Activated T-helper 2 cell treated with anti-CD3 and anti-CD28 coated beads, Interferon-gamma antibody, Interleukin-2, Interleukin-4, amounts not matched to agents 10 μg/mL and 5 μg/mL and 100 μg/mL, durations not matched to agents 14 hours and 24 hours and 36 hours (primary cell): ENCODE measurements around the gene ANKRD28. TPM values are rescaled to one million over a fixed set of nuclear protein-coding genes. Genes with fewer than 3 reads are reported as not detected.
A peak's percentile ranks its signal among the peaks of the same experiment; 100 is the strongest.
"Not testable (repeated sequence)": the region's sequence is repeated elsewhere in the genome, so short reads cannot be mapped to it uniquely, and the experiment has no call there.

ENCODE experiments used
- DNase-seq: peaks from one replicate; pipeline ENCODE4 v3.0.0; 2021; ENCODE audit warnings: low spot score
- H3K27ac Mint-ChIP-seq: one replicate; pipeline ENCODE4 v1.8.0; 2021; ENCODE audit warnings: mixed read lengths
- H3K27me3 Mint-ChIP-seq: one replicate; pipeline ENCODE4 v1.8.0; 2021; ENCODE audit warnings: low read depth, mixed read lengths
- H3K36me3 Mint-ChIP-seq: one replicate; pipeline ENCODE4 v1.8.0; 2021; ENCODE audit warnings: low read depth, mixed read lengths
- H3K4me1 Mint-ChIP-seq: one replicate; pipeline ENCODE4 v1.8.0; 2021; ENCODE audit warnings: low read depth, mixed read lengths
- H3K4me3 Mint-ChIP-seq: one replicate; pipeline ENCODE4 v1.8.0; 2021; ENCODE audit warnings: low read depth, mild to moderate bottlenecking, moderate library complexity, mixed read lengths
- H3K9me3 Mint-ChIP-seq: one replicate; pipeline ENCODE4 v1.8.0; 2021; ENCODE audit warnings: mixed read lengths
- intact Hi-C: fragments of 100-400 bp; cut with micrococcal nuclease; formaldehyde crosslinking; loops from one replicate; pipeline ENCODE4 v1.15.1; 2023
- total RNA-seq: library from RNA; stranded (reverse); gene quantifications from 2 replicates; pipeline ENCODE4 v1.2.3, GENCODE V29; 2022

Gene ANKRD28
- total RNA-seq, 1 donor from 2014 or later: 44.2 TPM

DNA sequence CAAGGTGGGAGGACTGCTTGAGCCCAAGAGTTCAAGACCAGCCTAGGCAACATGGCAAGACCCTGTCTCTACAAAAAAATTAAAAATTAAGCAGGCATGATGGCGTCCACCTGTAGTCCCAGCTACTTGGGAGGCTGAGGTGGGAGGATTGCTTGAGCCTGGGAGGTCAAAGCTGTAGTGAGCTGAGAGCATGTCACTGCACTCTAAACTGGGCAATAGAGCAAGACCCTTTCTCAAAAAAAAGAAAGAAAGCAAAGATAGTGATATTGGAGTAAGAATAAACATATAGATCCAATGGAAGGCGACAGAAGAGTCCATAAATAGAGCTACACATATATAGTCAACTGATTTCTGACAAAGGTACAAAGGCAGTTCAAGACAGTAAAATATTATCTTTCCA lies 21.3 kb upstream of the ANKRD28 start:
- H3K4me3 Mint-ChIP-seq: no peak overlapping the region
- peaks cover 48% of the 10 kb centered on the region for H3K4me1 Mint-ChIP-seq
- no peaks in the 10 kb centered on the region for H3K9me3 Mint-ChIP-seq
- no peak for DNase-seq
- no peaks in the 10 kb centered on the region for H3K27me3 Mint-ChIP-seq
- H3K27ac Mint-ChIP-seq: no peak overlapping the region
- intact Hi-C loops: loop anchor here (5.0 to 10.0 kb wide), 5 partner anchors 38 to 394 kb away; partner anchors contain the start of genes EAF1 and METTL6
- H3K36me3 Mint-ChIP-seq: no peaks in the 10 kb centered on the region

- Mint-ChIP-seq H3K9me3 (no peaks in the 10 kb centered on the region), H3K27ac (no peak overlapping the region), H3K27me3 (no peaks in the 10 kb centered on the region), H3K4me1 (peaks cover 36% of the 10 kb centered on the region), H3K36me3 (peaks cover 4% of the 10 kb centered on the region), H3K4me3 (no peak overlapping the region)
- no peak for DNase-seq
- intact Hi-C loops: loop anchor here (1.0 to 10.0 kb wide), 6 partner anchors 42 to 432 kb away; partner anchors contain the start of genes EAF1 and METTL6
Measured at GRCh38 chr3:15815696-15816095, 17.9 kb upstream of the ANKRD28 start.

GRCh38 chr3:15813079-15813478 lies 15.3 kb upstream of the ANKRD28 start:
- H3K9me3 Mint-ChIP-seq, H3K4me3 Mint-ChIP-seq, H3K27me3 Mint-ChIP-seq, H3K27ac Mint-ChIP-seq, DNase-seq: not testable (repeated sequence)
- Mint-ChIP-seq H3K4me1 (peaks cover 49% of the 10 kb centered on the region), H3K36me3 (peaks cover 16% of the 10 kb centered on the region)
- intact Hi-C loops: loop anchor here (2.0 to 10.0 kb wide), 5 partner anchors 16 to 388 kb away; partner anchors contain the start of genes ANKRD28, EAF1 and METTL6

DNA sequence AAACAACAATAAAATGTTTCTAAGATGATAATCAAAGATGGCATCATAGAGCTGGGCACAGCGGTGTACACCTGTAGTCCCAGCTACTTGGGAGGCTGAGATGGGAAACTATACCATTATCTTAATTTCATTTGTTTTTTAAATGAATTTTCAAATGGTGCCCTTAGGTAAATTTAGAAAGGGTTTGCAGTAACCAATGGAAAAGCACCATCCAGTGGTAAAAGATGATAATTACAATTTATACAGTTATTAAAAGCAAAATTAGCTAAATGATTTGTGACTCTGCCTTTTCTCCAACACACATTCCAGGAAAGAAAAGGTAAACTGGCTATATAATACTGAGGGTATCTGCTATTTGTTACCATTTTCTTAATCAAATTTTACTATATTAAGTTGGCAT lies 14.4 kb upstream of the ANKRD28 start:
- no peaks in the 10 kb centered on the region for H3K27me3 Mint-ChIP-seq
- H3K9me3 Mint-ChIP-seq: no peaks in the 10 kb centered on the region
- DNase-seq: no peak
- peaks cover 16% of the 10 kb centered on the region for H3K36me3 Mint-ChIP-seq
- no peak overlapping the region for H3K27ac Mint-ChIP-seq
- H3K4me1 Mint-ChIP-seq: peaks cover 47% of the 10 kb centered on the region
- intact Hi-C loops: loop anchor here (1.0 to 10.0 kb wide), 7 partner anchors 15 to 387 kb away; partner anchors contain the start of genes ANKRD28, BTD, EAF1 and HACL1
- no peak overlapping the region for H3K4me3 Mint-ChIP-seq

GRCh38 chr3:15810702-15811101 lies 12.9 kb upstream of the ANKRD28 start:
- no peaks in the 10 kb centered on the region for H3K9me3 Mint-ChIP-seq
- H3K36me3 Mint-ChIP-seq: peaks cover 19% of the 10 kb centered on the region
- no peak overlapping the region for H3K4me3 Mint-ChIP-seq
- peak overlapping the region; percentile 51 for H3K27ac Mint-ChIP-seq
- intact Hi-C loops: loop anchor here (5.0 to 10.0 kb wide), 4 partner anchors 123 to 386 kb away; partner anchors contain the start of genes EAF1 and METTL6
- H3K4me1 Mint-ChIP-seq: peaks cover 44% of the 10 kb centered on the region
- DNase-seq: no peak
- H3K27me3 Mint-ChIP-seq: no peaks in the 10 kb centered on the region

DNA sequence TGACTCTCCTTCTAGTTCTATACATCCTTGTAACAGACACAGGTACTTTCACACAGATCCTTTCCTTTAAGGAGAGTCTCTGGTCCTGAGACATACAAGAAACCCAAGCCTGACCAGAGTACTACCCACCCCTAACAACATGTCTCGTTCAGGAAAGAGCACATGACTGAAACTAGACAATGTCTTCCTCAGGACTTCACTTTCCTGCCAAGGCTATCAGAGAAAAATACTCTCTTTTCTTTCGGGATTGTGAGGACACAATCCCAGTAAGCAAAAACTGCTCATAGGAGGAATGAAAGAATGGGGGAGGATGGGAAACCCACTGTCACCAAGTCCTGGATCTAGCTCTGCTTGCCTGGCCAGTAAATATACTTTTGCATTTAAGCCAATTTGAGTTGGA lies 11.5 kb upstream of the ANKRD28 start:
- no peak overlapping the region for H3K27ac Mint-ChIP-seq
- H3K4me3 Mint-ChIP-seq: no peak overlapping the region
- no peaks in the 10 kb centered on the region for H3K9me3 Mint-ChIP-seq
- peaks cover 22% of the 10 kb centered on the region for H3K36me3 Mint-ChIP-seq
- H3K27me3 Mint-ChIP-seq: no peaks in the 10 kb centered on the region
- no peak for DNase-seq
- peaks cover 58% of the 10 kb centered on the region for H3K4me1 Mint-ChIP-seq
- intact Hi-C loops: no loop called here

- no peaks in the 10 kb centered on the region for H3K27me3 Mint-ChIP-seq
- no peak overlapping the region for H3K27ac Mint-ChIP-seq
- no peak overlapping the region for H3K4me3 Mint-ChIP-seq
- H3K9me3 Mint-ChIP-seq: no peaks in the 10 kb centered on the region
- H3K4me1 Mint-ChIP-seq: peaks cover 62% of the 10 kb centered on the region
- intact Hi-C loops: no loop called here
- H3K36me3 Mint-ChIP-seq: peaks cover 24% of the 10 kb centered on the region
- no peak for DNase-seq
Measured at GRCh38 chr3:15808679-15809310, 11.0 kb upstream of the ANKRD28 start.

- Mint-ChIP-seq H3K9me3 (peaks cover 6% of the 10 kb centered on the region), H3K4me3 (no peak overlapping the region), H3K36me3 (peaks cover 32% of the 10 kb centered on the region), H3K27ac (peak overlapping the region; percentile 73), H3K27me3 (no peaks in the 10 kb centered on the region), H3K4me1 (peaks cover 77% of the 10 kb centered on the region)
- DNase-seq: no peak
- intact Hi-C loops: loop anchor here (2.0 kb wide), 2 partner anchors 61 to 169 kb away; no protein-coding TSS in a partner anchor
Measured at GRCh38 chr3:15805756-15806266, 8.0 kb upstream of the ANKRD28 start.

GRCh38 chr3:15804553-15805095 lies 6.8 kb upstream of the ANKRD28 start:
- Mint-ChIP-seq H3K4me1 (peaks cover 78% of the 10 kb centered on the region), H3K27me3 (no peaks in the 10 kb centered on the region), H3K27ac (peak overlapping the region; percentile 93), H3K36me3 (peaks cover 30% of the 10 kb centered on the region), H3K9me3 (peaks cover 6% of the 10 kb centered on the region), H3K4me3 (no peak overlapping the region)
- no peak for DNase-seq
- intact Hi-C loops: loop anchor here (2.0 kb wide), 1 partner anchor 168 kb away; no protein-coding TSS in a partner anchor

GRCh38 chr3:15803921-15804320 lies 6.1 kb upstream of the ANKRD28 start:
- intact Hi-C loops: loop anchor here (2.0 kb wide), 1 partner anchor 167 kb away; no protein-coding TSS in a partner anchor
- Mint-ChIP-seq H3K27me3 (no peaks in the 10 kb centered on the region), H3K27ac (peak overlapping the region; percentile 15), H3K9me3 (peaks cover 6% of the 10 kb centered on the region), H3K36me3 (peaks cover 26% of the 10 kb centered on the region), H3K4me3 (no peak overlapping the region), H3K4me1 (peaks cover 77% of the 10 kb centered on the region)
- DNase-seq: no peak

- intact Hi-C loops: no loop called here
- Mint-ChIP-seq H3K36me3 (peaks cover 16% of the 10 kb centered on the region), H3K9me3 (peaks cover 6% of the 10 kb centered on the region), H3K27me3 (no peaks in the 10 kb centered on the region), H3K4me1 (peaks cover 84% of the 10 kb centered on the region), H3K4me3 (peak overlapping the region; percentile 9), H3K27ac (peak overlapping the region; percentile 91)
- DNase-seq: no peak
Measured at GRCh38 chr3:15801298-15801697, 3.5 kb upstream of the ANKRD28 start.

DNA sequence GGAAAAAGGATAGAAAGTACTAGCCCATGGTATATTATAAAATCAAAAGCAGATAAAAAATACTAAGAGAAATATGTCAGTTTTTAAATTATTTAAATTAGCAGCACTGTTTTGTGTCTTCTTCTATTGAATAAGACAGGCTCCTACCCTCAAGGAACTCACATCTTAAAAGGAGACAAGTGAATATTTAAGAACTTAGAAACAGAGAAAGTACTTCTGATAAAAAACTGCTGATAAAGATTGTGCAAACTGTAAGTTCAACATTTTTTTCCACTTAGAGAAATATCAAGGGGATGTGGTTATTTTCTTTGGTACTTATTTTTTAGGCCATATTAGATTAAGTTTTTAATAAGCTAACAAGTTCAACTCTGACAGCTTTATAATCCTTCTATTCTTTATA lies 3.0 kb upstream of the ANKRD28 start:
- intact Hi-C loops: no loop called here
- Mint-ChIP-seq H3K9me3 (peaks cover 6% of the 10 kb centered on the region), H3K27me3 (no peaks in the 10 kb centered on the region), H3K36me3 (peaks cover 16% of the 10 kb centered on the region), H3K4me1 (peaks cover 80% of the 10 kb centered on the region), H3K4me3 (no peak overlapping the region), H3K27ac (peak overlapping the region; percentile 91)
- DNase-seq: no peak

DNA sequence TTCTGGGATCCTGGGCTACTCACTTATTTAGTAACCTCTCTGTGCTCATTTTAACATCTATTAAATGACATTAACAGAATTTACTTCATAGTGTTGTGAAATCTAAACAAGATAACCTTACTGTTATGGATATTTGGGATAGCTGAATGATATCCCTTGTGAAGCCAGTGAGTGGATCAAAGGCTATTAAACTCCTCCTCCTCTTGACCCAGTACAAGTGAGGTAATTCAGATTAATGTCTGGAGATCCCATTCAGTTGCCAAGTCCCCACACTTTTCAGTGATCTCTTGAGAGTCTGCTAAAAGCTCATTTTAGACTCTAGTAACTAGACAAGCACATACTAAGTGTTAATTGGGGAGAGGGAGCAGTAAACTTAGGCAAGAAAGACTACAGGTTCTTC lies 2.5 kb upstream of the ANKRD28 start:
- Mint-ChIP-seq H3K4me3 (peak overlapping the region; percentile 37), H3K4me1 (peaks cover 81% of the 10 kb centered on the region), H3K9me3 (peaks cover 6% of the 10 kb centered on the region), H3K27me3 (no peaks in the 10 kb centered on the region), H3K36me3 (peaks cover 16% of the 10 kb centered on the region), H3K27ac (peak overlapping the region; percentile 91)
- DNase-seq: no peak
- intact Hi-C loops: no loop called here
